BJ (cell line): ENCODE results near the gene PRDM10. TPM values are rescaled to one million over a fixed set of nuclear protein-coding genes. Genes with fewer than 3 reads are reported as not detected.

ENCODE experiments used
- CTCF ChIA-PET: fragments of 350-600 bp; formaldehyde crosslinking; extraction: SDS; loops from one replicate; lab custom pipeline; 2021; ENCODE audit warnings: antibody characterized with exemption, inconsistent platforms; lab: Yijun Ruan, JAX
- POLR2A ChIA-PET: fragments of 300-600 bp; sonication (Branson Sonifier 250); formaldehyde crosslinking; extraction: SDS; loops from one replicate; lab custom pipeline; 2021; ENCODE audit warnings: antibody characterized with exemption; lab: Charles Lee
- DNase-seq: peaks from one replicate; pipeline ENCODE4 v3.0.0-alpha.2; 2011; ENCODE audit warnings: low read depth
- H3K27me3 ChIP-seq: 2 replicates; pipeline ENCODE4 v1.6.0; 2011; ENCODE audit warnings: low read length; ENCODE audit not compliant: control insufficient read depth, insufficient read depth
- H3K36me3 ChIP-seq: 2 replicates; pipeline ENCODE4 v1.5.1; 2011; ENCODE audit warnings: low read length; ENCODE audit not compliant: control insufficient read depth, insufficient read depth
- H3K4me3 ChIP-seq: 2 replicates; pipeline ENCODE4 v1.5.1; 2011; ENCODE audit warnings: low read depth, mild to moderate bottlenecking, control low read depth, low read length
- CTCF ChIP-seq: IDR thresholded peaks from 2 replicates; pipeline ENCODE4 v1.5.1; 2011; ENCODE audit warnings: low read depth, mild to moderate bottlenecking, control low read depth, inconsistent platforms, low read length, moderate library complexity; ENCODE audit not compliant: insufficient read depth
- polyA plus RNA-seq: library from polyadenylated mRNA; depleted of rRNA; stranded (reverse); fragments of >200 nt; gene quantifications from 2 replicates; pipeline ENCODE4 v1.2.3, GENCODE V29; 2011

PRDM10 gene
- polyA plus RNA-seq, 1 experiment = 5.5 TPM

DNA sequence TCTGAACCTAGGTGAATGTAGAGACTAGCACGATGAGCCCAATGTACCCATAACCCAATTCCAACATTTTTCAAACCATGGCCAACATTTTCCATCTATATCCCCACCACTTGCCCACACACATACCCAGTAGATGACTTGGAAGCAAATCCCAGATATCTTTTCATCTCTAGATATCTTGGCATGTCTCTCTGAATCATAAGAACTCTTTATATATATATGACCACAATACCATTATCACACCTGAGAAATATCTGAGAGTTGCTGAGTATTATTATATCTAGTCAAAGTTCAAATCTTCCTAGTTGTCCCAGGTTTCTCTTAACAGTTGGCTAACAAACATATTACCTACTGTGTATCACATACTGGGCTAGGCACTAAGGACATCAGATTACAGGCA, 69.4 kb downstream of the PRDM10 start:
- peaks cover 1% of the 10 kb centered on the region; the same call in 1 of the 2 replicates for H3K36me3 ChIP-seq
- POLR2A ChIA-PET = no interaction called here
- TF ChIP-seq CTCF = no peak
- DNase-seq = no peak
- no peak overlapping the region for H3K4me3 ChIP-seq
- CTCF ChIA-PET = interaction anchor here (0.9 to 1.2 kb wide), 2 partner anchors 10 to 13 kb away, joined by 3 to 10 read pairs; no protein-coding TSS in a partner anchor
- no peaks in the 10 kb centered on the region for H3K27me3 ChIP-seq

DNA sequence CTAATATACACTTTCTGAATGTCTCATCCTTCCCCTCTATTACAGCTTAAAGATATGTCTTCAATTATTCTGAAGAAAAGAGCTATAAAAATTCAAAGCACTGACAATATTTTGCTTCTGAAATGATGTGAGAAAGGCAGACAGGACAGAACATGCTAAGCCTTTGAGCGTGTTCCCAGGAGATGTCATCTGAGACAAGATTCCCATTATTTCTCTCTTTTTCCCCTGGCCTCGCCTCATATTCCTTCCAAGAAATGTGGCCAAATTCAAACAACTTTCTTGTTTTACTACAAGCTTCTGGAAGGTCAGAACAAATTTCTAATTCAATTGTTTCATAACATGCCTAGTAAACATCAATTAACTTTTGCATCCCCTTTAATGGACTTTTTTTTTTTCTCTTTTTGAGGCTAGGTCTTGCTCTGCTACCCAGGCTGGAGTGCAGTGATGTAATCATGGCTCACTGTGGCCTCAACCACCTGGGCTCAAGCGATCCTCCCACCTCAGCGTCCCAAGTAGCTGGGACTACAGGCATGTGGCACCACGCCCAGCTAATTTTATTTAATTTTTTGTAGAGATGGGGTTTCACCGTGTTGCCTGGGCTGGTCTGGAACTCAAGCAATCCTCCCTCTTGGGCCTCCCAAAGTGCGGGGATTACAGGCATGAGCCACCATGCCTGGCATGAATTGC, 70.1 kb downstream of the PRDM10 start:
- TF ChIP-seq CTCF = no peak
- CTCF ChIA-PET = interaction anchor here (0.6 to 1.2 kb wide), 4 partner anchors 8 to 139 kb away, joined by 3 to 10 read pairs (median 3); no protein-coding TSS in a partner anchor

DNA sequence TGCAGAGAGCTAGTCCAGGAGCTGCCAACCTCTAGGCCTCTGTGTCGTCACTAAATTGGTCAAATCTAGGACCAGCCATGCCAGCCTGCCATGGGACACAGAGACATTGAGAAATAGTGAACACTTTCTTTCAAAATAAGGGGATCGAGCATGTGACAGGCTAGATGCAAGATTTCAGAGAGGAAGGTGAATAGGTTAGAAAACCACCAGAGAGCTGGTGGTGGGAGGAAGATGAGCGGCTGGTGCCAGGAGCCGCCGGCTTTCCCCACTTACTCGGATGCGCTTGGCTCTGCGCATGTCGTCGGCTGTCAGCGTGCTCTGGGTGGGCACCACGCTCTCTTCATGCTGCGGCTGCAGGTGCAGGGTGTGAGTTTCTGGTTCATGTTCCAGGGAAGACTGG, 71.9 kb downstream of the PRDM10 start:
- Histone ChIP-seq H3K4me3 (no peak overlapping the region), H3K36me3 (peaks cover 1% of the 10 kb centered on the region; the same call in 1 of the 2 replicates), H3K27me3 (no peaks in the 10 kb centered on the region)
- DNase-seq = no peak
- ChIA-PET CTCF (interaction anchor here (1.2 to 1.3 kb wide), 2 partner anchors 9 to 201 kb away, joined by 3 to 8 read pairs; no protein-coding TSS in a partner anchor), POLR2A (no interaction called here)
- no peak for TF ChIP-seq CTCF

More for the DNA sequence above, 70.1 kb downstream of the PRDM10 start:
- Histone ChIP-seq H3K4me3 (no peak overlapping the region), H3K36me3 (peaks cover 1% of the 10 kb centered on the region; the same call in 1 of the 2 replicates), H3K27me3 (no peaks in the 10 kb centered on the region)
- POLR2A ChIA-PET = interaction anchor here (0.6 to 0.7 kb wide), 2 partner anchors 9 to 200 kb away, joined by 4 to 6 read pairs; no protein-coding TSS in a partner anchor
- no peak for DNase-seq

GRCh38 chr11:129930296-129930695, 72.3 kb downstream of the PRDM10 start:
- peaks cover 1% of the 10 kb centered on the region; the same call in 1 of the 2 replicates for H3K36me3 ChIP-seq
- no peaks in the 10 kb centered on the region for H3K27me3 ChIP-seq
- CTCF ChIA-PET = interaction anchor here (1.2 to 1.3 kb wide), 2 partner anchors 9 to 202 kb away, joined by 3 to 8 read pairs; no protein-coding TSS in a partner anchor
- TF ChIP-seq CTCF = no peak
- H3K4me3 ChIP-seq = no peak overlapping the region
- POLR2A ChIA-PET = no interaction called here
- DNase-seq = no peak

- ChIA-PET POLR2A (interaction anchor here (0.6 kb wide), 1 partner anchor 203 kb away, joined by 4 read pairs; no protein-coding TSS in a partner anchor), CTCF (interaction anchor here (0.9 to 1.4 kb wide), 5 partner anchors 8 to 204 kb away, joined by 3 to 8 read pairs (median 3); no protein-coding TSS in a partner anchor)
- no peaks in the 10 kb centered on the region for H3K27me3 ChIP-seq
- no peak for DNase-seq
- H3K4me3 ChIP-seq = no peak overlapping the region
- no peak for TF ChIP-seq CTCF
- peaks cover 1% of the 10 kb centered on the region; the same call in 1 of the 2 replicates for H3K36me3 ChIP-seq
Measured at GRCh38 chr11:129929721-129930120, 72.9 kb downstream of the PRDM10 start.
